Kasumi-1 (cell line): ENCODE data around the gene RBBP6.
"Not testable (repeated sequence)": the region's sequence is repeated elsewhere in the genome, so short reads cannot be mapped to it uniquely, and the experiment has no call there.

Source experiments
- DNase-seq, 2 experiments: peaks; one replicate each; lab custom pipeline; 2025; lab: John Stamatoyannopoulos, UW

Gene RBBP6

GRCh38 chr16:24568392-24568791, 29.0 kb downstream of the RBBP6 start:
- no peak for DNase-seq

DNA sequence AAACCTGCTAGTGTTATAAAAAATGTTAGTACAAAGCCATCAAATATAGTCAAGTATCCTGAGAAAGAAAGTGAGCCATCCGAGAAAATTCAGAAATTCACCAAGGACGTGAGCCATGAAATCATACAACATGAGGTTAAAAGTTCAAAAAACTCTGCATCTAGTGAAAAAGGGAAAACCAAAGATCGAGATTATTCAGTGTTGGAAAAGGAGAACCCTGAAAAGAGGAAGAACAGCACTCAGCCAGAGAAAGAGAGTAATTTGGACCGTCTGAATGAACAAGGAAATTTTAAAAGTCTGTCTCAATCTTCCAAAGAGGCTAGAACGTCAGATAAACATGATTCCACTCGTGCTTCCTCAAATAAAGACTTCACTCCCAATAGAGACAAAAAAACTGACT, 31.7 kb downstream of the RBBP6 start:
- no peak for DNase-seq

DNA sequence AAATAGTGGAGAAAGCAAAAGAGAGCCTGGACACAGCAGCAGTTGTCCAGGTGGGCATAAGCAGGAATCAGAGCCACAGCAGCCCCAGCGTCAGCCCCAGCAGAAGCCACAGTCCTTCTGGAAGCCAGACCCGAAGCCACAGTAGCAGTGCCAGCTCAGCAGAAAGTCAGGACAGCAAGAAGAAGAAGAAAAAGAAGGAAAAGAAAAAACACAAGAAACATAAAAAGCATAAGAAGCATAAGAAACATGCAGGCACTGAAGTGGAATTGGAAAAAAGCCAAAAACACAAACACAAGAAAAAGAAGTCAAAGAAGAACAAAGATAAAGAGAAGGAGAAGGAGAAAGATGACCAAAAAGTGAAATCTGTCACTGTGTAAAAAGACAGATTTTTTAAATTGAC, 32.7 kb downstream of the RBBP6 start:
- DNase-seq: no peak

DNA sequence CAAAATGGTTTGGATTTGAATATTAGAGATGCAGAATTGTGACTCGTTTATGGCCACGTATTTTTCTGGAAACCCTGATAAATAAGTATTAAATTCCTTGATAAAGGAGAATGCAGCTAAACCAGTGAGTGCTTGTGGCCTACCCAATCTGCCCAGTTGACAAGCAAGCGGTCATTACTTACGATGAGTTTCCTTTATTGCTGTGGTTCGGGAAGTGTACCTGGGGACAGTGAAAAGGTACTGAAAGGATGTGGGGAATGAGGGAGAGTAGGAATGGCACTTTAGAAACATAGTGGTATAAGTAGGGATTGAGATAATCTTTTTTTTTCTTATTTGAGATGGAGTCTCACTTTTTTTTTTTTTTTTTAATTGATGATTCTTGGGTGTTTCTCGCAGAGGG, 33.8 kb downstream of the RBBP6 start:
- no peak for DNase-seq

DNA sequence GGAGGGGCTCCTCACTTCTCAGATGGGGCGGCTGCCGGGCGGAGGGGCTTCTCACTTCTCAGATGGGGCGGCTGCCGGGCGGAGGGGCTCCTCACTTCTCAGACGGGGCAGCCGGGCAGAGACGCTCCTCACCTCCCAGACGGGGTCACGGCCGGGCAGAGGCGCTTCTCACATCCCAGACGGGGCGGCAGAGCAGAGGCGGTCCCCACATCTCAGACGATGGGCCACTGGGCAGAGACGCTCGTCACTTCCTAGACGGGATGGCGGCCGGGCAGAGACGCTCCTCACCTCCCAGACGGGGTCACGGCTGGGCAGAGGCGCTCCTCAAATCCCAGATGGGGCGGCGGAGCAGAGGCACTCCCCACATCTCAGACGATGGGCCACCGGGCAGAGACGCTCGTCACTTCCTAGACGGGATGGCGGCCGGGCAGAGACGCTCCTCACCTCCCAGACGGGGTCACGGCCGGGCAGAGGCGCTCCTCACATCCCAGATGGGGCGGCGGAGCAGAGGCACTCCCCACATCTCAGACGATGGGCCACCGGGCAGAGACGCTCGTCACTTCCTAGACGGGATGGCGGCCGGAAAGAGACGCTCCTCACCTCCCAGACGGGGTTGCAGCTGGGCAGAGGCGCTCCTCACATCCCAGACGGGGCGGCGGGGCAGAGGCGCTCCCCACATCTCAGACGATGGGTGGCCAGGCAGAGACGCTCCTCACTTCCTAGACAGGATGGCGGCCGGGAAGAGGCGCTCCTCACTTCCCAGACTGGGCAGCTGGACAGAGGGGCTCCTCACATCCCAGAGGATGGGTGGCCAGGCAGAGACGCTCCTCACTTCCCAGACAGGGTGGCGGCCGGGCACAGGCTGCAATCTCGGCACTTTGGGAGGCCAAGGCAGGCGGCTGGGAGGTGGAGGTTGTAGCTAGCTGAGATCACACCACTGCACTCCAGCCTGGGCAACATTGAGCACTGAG, 35.4 kb downstream of the RBBP6 start:
- not testable (repeated sequence) for DNase-seq

- DNase-seq: not testable (repeated sequence)
These were observed 36.4 kb downstream of the RBBP6 start for GRCh38 chr16:24575791-24576190.

- no peak for DNase-seq
These were observed 37.8 kb downstream of the RBBP6 start for GRCh38 chr16:24577167-24577566.

- DNase-seq: no peak
These were observed 41.3 kb downstream of the RBBP6 start for GRCh38 chr16:24580665-24581064.

DNA sequence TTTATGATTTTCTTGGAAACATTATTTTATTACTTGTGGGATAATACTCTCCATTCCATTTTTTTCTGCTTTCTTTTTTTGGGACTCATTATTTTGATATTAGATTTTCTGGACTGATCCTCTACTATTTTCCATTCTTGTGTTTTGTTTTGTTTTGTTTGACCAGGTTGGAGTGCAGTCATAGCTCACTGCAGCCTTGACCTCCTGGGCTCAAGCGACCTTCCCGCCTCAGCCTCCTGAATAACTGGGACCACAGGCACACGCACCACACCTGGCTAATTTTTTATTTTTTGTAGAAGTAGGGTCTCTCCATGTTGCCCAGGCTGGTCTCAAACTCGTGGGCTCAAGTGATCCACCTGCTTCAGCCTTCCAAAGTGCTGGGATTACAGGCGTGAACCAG, 44.1 kb downstream of the RBBP6 start:
- no peak for DNase-seq

- no peak for DNase-seq
These were observed 50.6 kb downstream of the RBBP6 start for GRCh38 chr16:24589997-24590396.

DNA sequence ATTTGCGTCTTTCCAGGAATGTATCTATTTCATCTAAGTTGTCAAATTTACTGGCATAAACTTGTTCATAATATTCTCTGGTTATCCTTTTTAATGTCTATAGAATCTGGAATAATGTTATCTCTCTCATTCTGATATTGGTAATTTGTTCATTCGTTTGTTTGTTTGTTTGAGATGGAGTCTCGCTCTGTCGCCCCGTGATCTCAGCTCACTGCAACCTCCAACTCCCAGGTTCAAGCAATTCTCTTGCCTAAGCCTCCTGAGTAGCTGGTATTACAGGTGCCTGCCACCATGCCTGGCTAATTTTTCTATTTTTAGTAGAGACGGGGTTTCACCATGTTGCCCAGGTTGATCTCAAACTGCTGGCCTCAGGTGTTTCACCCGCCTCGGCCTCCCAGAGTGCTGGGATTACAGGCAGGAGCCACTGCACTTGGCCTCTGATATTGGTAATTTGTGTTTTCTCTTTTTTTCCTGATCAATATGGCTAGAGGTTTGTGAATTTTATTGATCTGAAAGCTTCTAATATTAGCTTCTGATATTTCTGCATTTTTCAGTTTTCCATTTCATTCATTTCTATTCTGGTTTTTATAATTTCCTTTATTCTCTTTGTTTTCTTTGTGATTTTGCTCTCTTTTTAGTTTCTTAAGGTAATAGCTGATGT, 59.5 kb downstream of the RBBP6 start:
- DNase-seq: no peak

DNA sequence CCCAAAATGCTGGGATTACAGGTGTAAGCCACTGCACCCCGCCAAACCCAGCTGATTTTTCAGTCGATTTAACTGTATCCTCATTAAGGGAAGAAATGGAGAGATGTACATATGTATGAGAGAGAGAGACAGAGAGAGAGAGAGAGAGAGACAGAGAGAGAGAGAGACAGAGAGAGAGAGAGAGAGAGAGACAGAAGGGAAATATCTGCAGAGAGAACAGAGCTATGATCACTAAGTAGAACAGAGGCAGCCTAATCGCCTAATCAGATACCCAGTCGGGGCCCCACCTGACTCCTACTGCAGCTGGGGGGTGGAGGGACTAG, 70.0 kb downstream of the RBBP6 start:
- DNase-seq: no peak

GRCh38 chr16:24609740-24610415, 70.5 kb downstream of the RBBP6 start:
- no peak for DNase-seq

DNA sequence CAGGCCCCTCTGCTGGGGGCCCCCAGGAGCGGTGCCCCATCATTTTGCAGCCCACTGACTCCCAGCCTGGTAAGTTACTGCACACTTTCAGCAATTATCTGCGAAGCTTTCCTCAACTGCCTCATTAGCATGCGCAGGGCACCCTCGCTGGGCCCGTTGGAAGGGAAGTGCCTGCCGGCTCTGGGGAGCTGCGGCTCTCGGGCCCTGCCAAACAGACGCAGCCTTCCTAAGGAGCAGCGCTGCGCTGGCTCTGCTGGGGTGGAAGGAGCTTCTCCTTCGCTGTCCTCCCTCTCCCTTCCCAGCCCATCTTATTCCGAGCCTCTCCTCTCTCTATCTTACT, 71.0 kb downstream of the RBBP6 start:
- DNase-seq: no peak

GRCh38 chr16:24611310-24611709, 71.9 kb downstream of the RBBP6 start:
- DNase-seq: no peak

- DNase-seq: no peak
These were observed 73.3 kb downstream of the RBBP6 start for GRCh38 chr16:24612656-24613055.

DNA sequence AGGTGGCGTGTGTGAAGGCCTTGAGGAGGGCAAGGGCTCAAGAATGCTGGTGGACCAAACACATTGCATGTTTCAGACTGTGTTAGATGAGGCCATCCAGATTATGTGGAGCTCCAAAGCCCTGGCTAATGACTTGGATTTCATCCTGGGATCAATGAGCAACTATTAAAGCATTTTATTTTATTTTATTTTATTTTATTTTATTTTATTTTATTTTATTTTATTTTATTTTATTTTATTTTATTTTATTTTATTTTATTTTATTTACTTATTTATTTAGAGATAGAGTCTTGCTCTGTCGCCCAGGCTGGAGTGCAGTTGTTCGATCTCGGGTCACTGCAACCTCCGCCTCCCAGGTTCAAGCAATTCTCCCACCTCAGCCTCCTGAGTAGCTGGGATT, 73.9 kb downstream of the RBBP6 start:
- not testable (repeated sequence) for DNase-seq

- DNase-seq: no peak
These were observed 78.1 kb downstream of the RBBP6 start for GRCh38 chr16:24617502-24617901.
